ENCODE results near the gene SYT9. TPM values are rescaled to one million over a fixed set of nuclear protein-coding genes. Genes with fewer than 3 reads are reported as not detected.

Gene SYT9
- total RNA-seq, 1 donor from 2014 or later: 0.08 TPM

DNA sequence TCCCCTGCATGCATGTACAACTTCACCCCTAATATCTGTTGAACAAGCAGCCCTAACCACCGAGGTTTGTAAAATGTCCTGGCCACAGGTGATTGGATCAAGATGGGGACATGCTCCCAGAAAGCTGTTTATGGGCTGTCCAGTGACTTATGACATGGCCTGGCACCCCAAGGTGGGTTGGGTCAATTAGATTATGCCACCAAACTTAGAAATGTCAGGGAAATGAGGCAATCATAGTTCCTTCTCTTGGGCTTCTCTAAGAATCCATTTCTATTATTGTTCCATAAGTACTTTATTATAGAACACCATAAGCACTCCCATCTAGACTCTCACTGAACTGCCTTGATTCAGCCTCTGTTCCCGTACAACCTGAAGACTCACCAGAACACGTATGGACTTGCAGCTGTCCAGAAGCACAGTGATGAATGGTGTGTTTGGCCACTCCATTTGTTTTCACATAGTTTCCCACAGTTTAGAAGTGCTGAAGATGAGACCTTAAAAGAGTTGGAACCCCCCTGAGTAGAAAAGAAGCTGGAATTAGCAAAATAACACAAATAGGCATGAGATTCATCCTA is 188.1 kb downstream of the SYT9 start:
- Histone ChIP-seq H3K9me3 (replicated peaks) (no peaks in the 10 kb centered on the region), H3K36me3 (no peaks in the 10 kb centered on the region), H3K4me3 (no peak overlapping the region), H3K27ac (replicated peaks) (no peak overlapping the region), H3K4me1 (peaks cover 10% of the 10 kb centered on the region), H3K27me3 (ENCODE audit: low read depth) (no peaks in the 10 kb centered on the region)
- no peak for DNase-seq
- TF ChIP-seq, protein P1, sequence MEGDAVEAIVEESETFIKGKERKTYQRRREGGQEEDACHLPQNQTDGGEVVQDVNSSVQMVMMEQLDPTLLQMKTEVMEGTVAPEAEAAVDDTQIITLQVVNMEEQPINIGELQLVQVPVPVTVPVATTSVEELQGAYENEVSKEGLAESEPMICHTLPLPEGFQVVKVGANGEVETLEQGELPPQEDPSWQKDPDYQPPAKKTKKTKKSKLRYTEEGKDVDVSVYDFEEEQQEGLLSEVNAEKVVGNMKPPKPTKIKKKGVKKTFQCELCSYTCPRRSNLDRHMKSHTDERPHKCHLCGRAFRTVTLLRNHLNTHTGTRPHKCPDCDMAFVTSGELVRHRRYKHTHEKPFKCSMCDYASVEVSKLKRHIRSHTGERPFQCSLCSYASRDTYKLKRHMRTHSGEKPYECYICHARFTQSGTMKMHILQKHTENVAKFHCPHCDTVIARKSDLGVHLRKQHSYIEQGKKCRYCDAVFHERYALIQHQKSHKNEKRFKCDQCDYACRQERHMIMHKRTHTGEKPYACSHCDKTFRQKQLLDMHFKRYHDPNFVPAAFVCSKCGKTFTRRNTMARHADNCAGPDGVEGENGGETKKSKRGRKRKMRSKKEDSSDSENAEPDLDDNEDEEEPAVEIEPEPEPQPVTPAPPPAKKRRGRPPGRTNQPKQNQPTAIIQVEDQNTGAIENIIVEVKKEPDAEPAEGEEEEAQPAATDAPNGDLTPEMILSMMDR (IDR thresholded peaks at IDR 0.05; ENCODE audit: borderline replicate concordance): no peak
- intact Hi-C loops (cut with micrococcal nuclease): no loop called here

DNA sequence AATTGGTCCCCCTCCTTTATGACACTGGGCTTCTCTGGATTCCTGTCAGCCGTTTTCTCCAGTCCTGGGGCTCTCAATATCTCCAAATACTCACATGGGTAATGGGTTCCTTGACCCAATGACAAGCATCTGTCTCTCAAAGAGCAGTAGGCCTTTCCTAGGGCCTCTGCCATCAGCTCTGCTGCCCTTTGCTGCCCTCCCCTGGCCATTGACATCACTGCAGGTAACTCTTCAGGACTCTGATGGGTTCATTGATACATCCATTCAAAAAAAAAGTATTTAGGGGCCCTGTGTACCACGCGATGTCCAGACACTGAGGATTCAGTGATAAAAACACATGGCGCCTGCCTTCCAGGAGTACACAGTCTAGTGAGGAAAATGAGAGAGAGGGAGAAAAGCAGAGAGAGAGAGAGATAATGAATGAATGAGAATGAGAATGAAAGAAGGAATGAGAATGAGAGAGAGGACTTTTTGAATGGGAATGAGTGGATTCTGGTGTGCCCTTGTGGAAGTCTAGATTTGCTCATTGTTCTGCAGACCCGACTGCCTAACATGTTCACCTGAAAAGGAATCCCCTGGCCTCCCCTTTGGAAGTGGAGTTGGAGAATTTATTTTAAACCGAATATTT is 191.0 kb downstream of the SYT9 start:
- no peak overlapping the region for H3K27ac ChIP-seq (replicated peaks)
- no peaks in the 10 kb centered on the region for H3K36me3 ChIP-seq
- peak; percentile 72 for DNase-seq
- intact Hi-C loops (cut with micrococcal nuclease): no loop called here
- H3K27me3 ChIP-seq (ENCODE audit: low read depth): no peaks in the 10 kb centered on the region
- H3K4me1 ChIP-seq: peaks cover 11% of the 10 kb centered on the region
- no peaks in the 10 kb centered on the region for H3K9me3 ChIP-seq (replicated peaks)
- TF ChIP-seq, protein P1 (IDR thresholded peaks at IDR 0.05; ENCODE audit: borderline replicate concordance): peak; percentile 92
- H3K4me3 ChIP-seq: no peak overlapping the region

DNA sequence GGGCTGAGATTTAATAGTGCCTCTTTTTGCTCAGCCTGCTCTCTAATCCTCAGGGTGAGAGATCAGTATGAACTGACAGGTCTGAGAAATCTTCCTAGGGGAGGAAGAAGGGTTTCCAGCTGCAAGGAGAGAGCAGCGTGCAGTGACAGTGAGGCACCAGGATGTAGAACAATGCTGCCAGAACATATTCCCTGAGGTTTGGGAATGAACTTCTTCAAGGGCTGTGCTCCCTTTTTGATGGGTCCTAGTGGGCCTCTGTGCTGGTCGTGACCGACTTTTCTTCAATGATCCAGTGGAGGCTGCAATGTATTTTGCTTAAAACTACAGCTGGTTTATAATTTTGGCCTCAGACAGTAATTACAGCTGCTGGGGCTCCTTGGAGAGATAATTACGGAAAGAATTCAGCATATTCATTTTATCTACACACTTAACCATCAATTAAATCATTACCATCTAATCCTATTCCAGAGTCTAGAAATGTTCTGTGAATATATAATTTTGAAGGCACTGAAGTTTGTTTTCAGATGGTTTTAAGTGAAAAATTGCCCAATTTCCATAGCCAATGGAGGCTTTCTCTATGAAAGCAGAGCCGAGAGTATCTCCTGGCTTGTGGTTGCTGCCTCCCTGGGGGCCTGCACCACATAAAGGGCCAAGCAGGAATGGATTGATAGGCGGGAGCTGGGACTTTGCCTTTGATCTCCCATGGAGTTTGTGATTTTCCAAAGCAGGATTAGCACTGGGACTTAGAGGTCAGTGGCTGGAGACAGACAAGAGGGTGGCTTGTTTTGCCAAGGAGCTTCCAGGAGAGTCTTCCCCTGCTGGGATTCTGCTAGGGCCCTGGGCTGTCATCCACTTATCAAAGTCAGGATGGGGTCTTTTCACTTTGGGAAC is 192.6 kb downstream of the SYT9 start:
- intact Hi-C loops (cut with micrococcal nuclease): no loop called here
- H3K27ac ChIP-seq (replicated peaks): no peak overlapping the region
- H3K36me3 ChIP-seq: no peaks in the 10 kb centered on the region
- no peak overlapping the region for H3K4me3 ChIP-seq
- no peaks in the 10 kb centered on the region for H3K9me3 ChIP-seq (replicated peaks)
- peaks cover 11% of the 10 kb centered on the region for H3K4me1 ChIP-seq
- TF ChIP-seq, protein P1 (IDR thresholded peaks at IDR 0.05; ENCODE audit: borderline replicate concordance): no peak
- DNase-seq: no peak
- no peaks in the 10 kb centered on the region for H3K27me3 ChIP-seq (ENCODE audit: low read depth)

DNA sequence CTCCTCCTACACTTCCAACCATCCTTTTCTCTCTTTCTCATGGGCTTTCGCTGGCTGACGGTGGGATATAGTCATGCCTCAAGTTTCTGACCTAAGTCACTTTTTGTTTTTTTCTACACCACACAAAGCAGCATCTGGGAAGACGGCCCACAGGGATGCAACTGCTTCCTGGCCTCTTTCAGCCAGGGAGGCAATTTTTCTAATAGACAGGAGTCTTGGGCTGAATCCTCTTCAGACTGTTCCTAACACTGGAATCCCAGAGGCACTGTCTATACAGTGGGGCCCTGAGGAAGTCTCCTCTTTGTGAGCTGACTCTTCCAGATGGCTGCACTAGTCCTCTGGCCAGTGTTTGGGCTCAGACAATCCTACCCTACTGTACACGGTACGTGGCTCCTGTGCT is 193.9 kb downstream of the SYT9 start:
- TF ChIP-seq, protein P1 (IDR thresholded peaks at IDR 0.05; ENCODE audit: borderline replicate concordance): no peak
- H3K9me3 ChIP-seq (replicated peaks): no peaks in the 10 kb centered on the region
- no peaks in the 10 kb centered on the region for H3K27me3 ChIP-seq (ENCODE audit: low read depth)
- no peaks in the 10 kb centered on the region for H3K36me3 ChIP-seq
- DNase-seq: no peak
- peaks cover 11% of the 10 kb centered on the region for H3K4me1 ChIP-seq
- H3K4me3 ChIP-seq: no peak overlapping the region
- intact Hi-C loops (cut with micrococcal nuclease): no loop called here
- H3K27ac ChIP-seq (replicated peaks): no peak overlapping the region

DNA sequence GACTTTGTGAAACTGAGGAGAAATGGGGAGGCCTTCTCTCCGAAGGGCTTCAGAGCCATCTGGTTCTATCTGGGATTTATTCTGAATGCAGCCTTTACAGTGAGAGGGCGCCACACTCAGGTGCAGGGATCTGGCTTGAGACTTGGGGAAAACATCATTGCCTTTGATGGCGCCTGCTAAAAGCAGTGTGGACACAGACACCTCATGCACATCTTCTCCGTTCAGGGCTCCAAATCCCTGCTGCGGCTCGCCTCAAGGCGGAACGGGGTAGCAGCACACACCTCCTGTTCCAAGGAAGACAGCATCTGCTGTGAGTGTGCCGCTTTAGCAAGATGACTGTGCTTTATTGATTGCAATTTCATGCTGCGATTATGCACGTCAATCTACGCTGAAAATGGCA is 196.5 kb downstream of the SYT9 start:
- TF ChIP-seq, protein P1 (IDR thresholded peaks at IDR 0.05; ENCODE audit: borderline replicate concordance): no peak
- intact Hi-C loops (cut with micrococcal nuclease): no loop called here
- no peaks in the 10 kb centered on the region for H3K9me3 ChIP-seq (replicated peaks)
- no peaks in the 10 kb centered on the region for H3K36me3 ChIP-seq
- no peak for DNase-seq
- no peak overlapping the region for H3K4me3 ChIP-seq
- peaks cover 11% of the 10 kb centered on the region for H3K4me1 ChIP-seq
- H3K27me3 ChIP-seq (ENCODE audit: low read depth): no peaks in the 10 kb centered on the region
- H3K27ac ChIP-seq (replicated peaks): no peak overlapping the region

Measured in left ventricle myocardium inferior (tissue), 1 donor.